OCI-LY7 (cell line): Measurements from ENCODE around the gene AP2A1.
A peak's percentile ranks its signal among the peaks of the same experiment; 100 is the strongest.

Experiments
- CTCF ChIP-seq: fragments of 200-600 bp; sonication (generic); conservative IDR thresholded peaks from 2 replicates; pipeline ENCODE4 v1.5.1; 2014; ENCODE audit warnings: mild to moderate bottlenecking, antibody characterized with exemption, low read length, moderate library complexity, mixed read lengths
- EZH2phosphoT487 ChIP-seq: fragments of 200-600 bp; sonication (generic); IDR thresholded peaks from 2 replicates; pipeline ENCODE4 v1.6.1; 2018; ENCODE audit warnings: low read depth, borderline replicate concordance, mild to moderate bottlenecking, mixed run types, antibody characterized with exemption, low read length, moderate library complexity, mixed read lengths

GRCh38 chr19:49845414-49845813, 78.6 kb downstream of the AP2A1 start:
- TF ChIP-seq CTCF, result peak; percentile 47
- TF ChIP-seq EZH2phosphoT487, result no peak
